H1 (cell line): Measurements from ENCODE around the gene PTPRR.

ENCODE experiments used
- E2F6 ChIP-seq: IDR thresholded peaks from 2 replicates; pipeline ENCODE4 v1.6.1; 2012; ENCODE audit warnings: inconsistent platforms
- GABPA ChIP-seq: IDR thresholded peaks from 2 replicates; pipeline ENCODE4 v1.6.1; 2011; ENCODE audit warnings: mild to moderate bottlenecking, low read length, moderate library complexity, borderline replicate concordance; ENCODE audit not compliant: insufficient read depth
- JUND ChIP-seq: IDR thresholded peaks from 2 replicates; pipeline ENCODE4 v1.6.1; 2011; ENCODE audit warnings: mild to moderate bottlenecking, improper control_type of control experiment, low read length
- NANOG ChIP-seq: IDR thresholded peaks from 2 replicates; pipeline ENCODE4 v1.6.1; 2011; ENCODE audit warnings: low read length, low read depth, mild to moderate bottlenecking, inconsistent platforms; ENCODE audit not compliant: insufficient read depth, poor library complexity, severe bottlenecking
- POLR2A ChIP-seq, 2 experiments: IDR thresholded peaks; 1 replicate in 1 of 2; 2 replicates in 1 of 2; pipeline ENCODE4 v1.6.1; 2011; ENCODE audit warnings: low read depth in 2 of 2, low read length in 2 of 2, mild to moderate bottlenecking in 2 of 2; ENCODE audit errors: control extremely low read depth in 1 of 2
- SUZ12 ChIP-seq: fragments of 200-600 bp; sonication (generic); IDR thresholded peaks from 2 replicates; pipeline ENCODE4 v1.6.1; 2012; ENCODE audit warnings: mild to moderate bottlenecking, inconsistent platforms, low read length, moderate library complexity, mixed read lengths
- TAF1 ChIP-seq: IDR thresholded peaks from 2 replicates; pipeline ENCODE4 v1.6.1; 2011; ENCODE audit warnings: mild to moderate bottlenecking, low read depth, low read length
- TCF12 ChIP-seq: IDR thresholded peaks from 2 replicates; pipeline ENCODE4 v1.6.1; 2011; ENCODE audit warnings: low read depth, mild to moderate bottlenecking, low read length
- TF ChIP-seq, protein P1 (sequence below), 3 experiments: IDR thresholded peaks; 1 replicate in 2 of 3; 2 replicates in 1 of 3; pipeline versions ENCODE4 v1.5.1 to v1.6.1; 2011; ENCODE audit warnings: low read length in 3 of 3, mild to moderate bottlenecking in 3 of 3, inconsistent platforms in 2 of 3, low read depth in 1 of 3, moderate library complexity in 1 of 3; ENCODE audit not compliant: insufficient read depth in 1 of 3; ENCODE audit errors: control extremely low read depth in 1 of 3

- no peak for TF ChIP-seq TAF1
- TF ChIP-seq SUZ12: no peak
- TF ChIP-seq TCF12: no peak
- no peak for TF ChIP-seq GABPA
- no peak for TF ChIP-seq JUND
- TF ChIP-seq E2F6: no peak
- TF ChIP-seq NANOG: no peak
- TF ChIP-seq, protein P1, sequence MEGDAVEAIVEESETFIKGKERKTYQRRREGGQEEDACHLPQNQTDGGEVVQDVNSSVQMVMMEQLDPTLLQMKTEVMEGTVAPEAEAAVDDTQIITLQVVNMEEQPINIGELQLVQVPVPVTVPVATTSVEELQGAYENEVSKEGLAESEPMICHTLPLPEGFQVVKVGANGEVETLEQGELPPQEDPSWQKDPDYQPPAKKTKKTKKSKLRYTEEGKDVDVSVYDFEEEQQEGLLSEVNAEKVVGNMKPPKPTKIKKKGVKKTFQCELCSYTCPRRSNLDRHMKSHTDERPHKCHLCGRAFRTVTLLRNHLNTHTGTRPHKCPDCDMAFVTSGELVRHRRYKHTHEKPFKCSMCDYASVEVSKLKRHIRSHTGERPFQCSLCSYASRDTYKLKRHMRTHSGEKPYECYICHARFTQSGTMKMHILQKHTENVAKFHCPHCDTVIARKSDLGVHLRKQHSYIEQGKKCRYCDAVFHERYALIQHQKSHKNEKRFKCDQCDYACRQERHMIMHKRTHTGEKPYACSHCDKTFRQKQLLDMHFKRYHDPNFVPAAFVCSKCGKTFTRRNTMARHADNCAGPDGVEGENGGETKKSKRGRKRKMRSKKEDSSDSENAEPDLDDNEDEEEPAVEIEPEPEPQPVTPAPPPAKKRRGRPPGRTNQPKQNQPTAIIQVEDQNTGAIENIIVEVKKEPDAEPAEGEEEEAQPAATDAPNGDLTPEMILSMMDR (IDR thresholded peaks at IDR 0.05; ENCODE audit: control extremely low read depth in 1 of 3, insufficient read depth in 1 of 3, low read depth in 1 of 3, low read length in 3 of 3): no peak
- no peak for TF ChIP-seq POLR2A (IDR thresholded peaks at IDR 0.05; ENCODE audit: control extremely low read depth in 1 of 2, low read depth in 2 of 2, low read length in 2 of 2)
Observed at GRCh38 chr12:70933133-70933532, 12.6 kb upstream of the PTPRR start.
